OCI-LY7 (cell line): ENCODE data around the gene IFNG. TPM values are rescaled to one million over a fixed set of nuclear protein-coding genes. Genes with fewer than 3 reads are reported as not detected.

Source experiments
- BruUV-seq: library from RNA; stranded (reverse); fragments of 400-500 nt; replicated peaks from 2 replicates; lab custom pipeline; 2021; lab: Mats Ljungman, UMichigan
- CTCF ChIA-PET: fragments of 300-600 bp; sonication (Branson Sonifier 250); formaldehyde crosslinking; loops from one replicate; lab custom pipeline; 2022; ENCODE audit warnings: antibody characterized with exemption; ENCODE audit not compliant: unreplicated experiment; lab: Charles Lee
- POLR2A ChIA-PET: fragments of 300-600 bp; sonication (Branson Sonifier 250); formaldehyde crosslinking; loops from one replicate; lab custom pipeline; 2022; ENCODE audit warnings: antibody characterized with exemption; lab: Charles Lee
- DNase-seq: peaks from one replicate; pipeline ENCODE4 v3.0.0-alpha.2; 2015; ENCODE audit warnings: low spot score
- H2AFZ ChIP-seq: fragments of 200-600 bp; sonication (generic), shearing (Covaris generic); 2 replicates; pipeline ENCODE4 v1.6.1; 2014; ENCODE audit warnings: mild to moderate bottlenecking, antibody characterized with exemption, low read length, moderate library complexity
- H3K27ac ChIP-seq: fragments of 200-600 bp; sonication (generic); 2 replicates; pipeline ENCODE4 v1.5.1; 2014; ENCODE audit warnings: mixed run types, low read depth, mild to moderate bottlenecking, moderate library complexity, low read length, inconsistent platforms; ENCODE audit not compliant: poor library complexity, severe bottlenecking
- H3K36me3 ChIP-seq: fragments of 200-600 bp; sonication (generic); 2 replicates; pipeline ENCODE4 v1.6.1; 2014; ENCODE audit warnings: mild to moderate bottlenecking, antibody characterized with exemption, low read length, moderate library complexity, mixed read lengths; ENCODE audit not compliant: insufficient read depth
- H3K4me1 ChIP-seq: fragments of 200-600 bp; sonication (generic); 2 replicates; pipeline ENCODE4 v1.5.1; 2014; ENCODE audit warnings: mild to moderate bottlenecking, low read length; ENCODE audit not compliant: insufficient read depth, poor library complexity, severe bottlenecking
- H3K4me2 ChIP-seq: fragments of 200-600 bp; sonication (generic); 2 replicates; pipeline ENCODE4 v1.6.1; 2014; ENCODE audit warnings: mild to moderate bottlenecking, low read length
- H3K4me3 ChIP-seq: fragments of 200-600 bp; sonication (generic); 2 replicates; pipeline ENCODE4 v1.5.1; 2014; ENCODE audit warnings: mild to moderate bottlenecking, low read depth, low read length; ENCODE audit not compliant: poor library complexity, severe bottlenecking
- H3K79me2 ChIP-seq: fragments of 200-600 bp; sonication (generic); 2 replicates; pipeline ENCODE4 v1.6.1; 2016; ENCODE audit warnings: low read depth, mild to moderate bottlenecking, low read length, moderate library complexity, mixed read lengths; ENCODE audit not compliant: insufficient read depth
- H3K9me2 ChIP-seq: fragments of 200-600 bp; sonication (generic); 2 replicates; pipeline ENCODE4 v1.6.1; 2016; ENCODE audit warnings: mild to moderate bottlenecking, low read length, mixed read lengths; ENCODE audit not compliant: insufficient read depth
- H3K9me3 ChIP-seq: fragments of 200-600 bp; sonication (generic); 2 replicates; pipeline ENCODE4 v1.6.1; 2014; ENCODE audit warnings: mild to moderate bottlenecking, mixed run types, low read length, mixed read lengths
- H4K20me1 ChIP-seq: fragments of 200-600 bp; sonication (generic); 2 replicates; pipeline ENCODE4 v1.6.1; 2014; ENCODE audit warnings: mild to moderate bottlenecking, antibody characterized with exemption, low read length, moderate library complexity, mixed read lengths; ENCODE audit not compliant: insufficient read depth
- EZH2phosphoT487 ChIP-seq: fragments of 200-600 bp; sonication (generic); IDR thresholded peaks from 2 replicates; pipeline ENCODE4 v1.6.1; 2018; ENCODE audit warnings: low read depth, borderline replicate concordance, mild to moderate bottlenecking, mixed run types, antibody characterized with exemption, low read length, moderate library complexity, mixed read lengths
- intact Hi-C: fragments of 100-400 bp; cut with micrococcal nuclease; formaldehyde crosslinking; loops from one replicate; pipeline ENCODE4 v1.10.0; 2022; ENCODE audit not compliant: unreplicated experiment
- total RNA-seq, 2 experiments: library from RNA; depleted of rRNA in 1 of 2; stranded (reverse); fragments of >200 nt in 1 of 2; shearing (Covaris generic) in 1 of 2; gene quantifications; 2 replicates each; pipeline ENCODE4 v1.2.3, GENCODE V29; 2014 to 2022
- TF ChIP-seq, protein P1 (sequence below): fragments of 200-600 bp; sonication (generic); conservative IDR thresholded peaks from 2 replicates; pipeline ENCODE4 v1.5.1; 2014; ENCODE audit warnings: mild to moderate bottlenecking, antibody characterized with exemption, low read length, moderate library complexity, mixed read lengths

IFNG gene
- total RNA-seq, 2 experiments from 2014 or later = not detected

DNA sequence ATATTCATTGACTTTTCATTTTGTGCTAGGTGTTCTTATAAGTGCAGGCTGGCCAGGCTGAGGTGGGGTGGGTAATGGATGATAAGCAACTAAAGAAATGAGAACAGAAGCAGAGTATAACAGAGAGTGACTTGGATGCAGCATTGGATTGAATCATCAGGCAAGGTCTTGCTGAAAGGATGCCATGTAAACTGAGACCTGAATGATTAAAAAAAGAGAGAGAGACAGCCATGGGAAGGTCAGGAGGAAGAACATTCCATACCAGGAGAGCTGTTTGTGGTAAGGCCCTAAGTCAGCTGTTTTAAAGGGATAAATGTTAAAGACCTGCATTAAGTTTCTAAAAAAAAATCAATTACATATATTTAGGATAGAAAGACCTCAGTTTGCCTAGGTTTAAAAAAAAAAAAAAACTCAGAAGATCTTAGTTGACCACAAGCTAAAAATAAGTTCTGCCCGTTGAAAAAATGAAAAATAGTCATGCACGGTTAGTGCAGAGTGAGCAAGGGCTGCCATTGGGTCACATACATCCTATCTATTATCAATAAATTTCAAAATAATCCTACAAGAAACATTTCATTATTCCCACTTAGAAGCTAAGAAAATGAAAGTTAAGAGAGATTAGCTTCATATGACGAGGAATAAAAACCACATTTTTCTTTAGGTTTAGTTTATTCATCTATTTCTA is 37.2 kb downstream of the IFNG start:
- H3K36me3 ChIP-seq = no peaks in the 10 kb centered on the region
- no peak for DNase-seq
- H3K4me1 ChIP-seq = peaks cover 8% of the 10 kb centered on the region
- H3K79me2 ChIP-seq = no peaks in the 10 kb centered on the region
- CTCF ChIA-PET = no interaction called here
- intact Hi-C loops = no loop called here
- H3K9me3 ChIP-seq = peaks cover 3% of the 10 kb centered on the region; the same call in 1 of the 2 replicates
- no peak overlapping the region for H3K27ac ChIP-seq
- no TSS peak for BruUV-seq
- no peaks in the 10 kb centered on the region for H3K9me2 ChIP-seq
- no peaks in the 10 kb centered on the region for H4K20me1 ChIP-seq
- POLR2A ChIA-PET = interaction anchor here (0.6 to 1.6 kb wide), 2 partner anchors 45 to 61 kb away, joined by 3 to 4 read pairs; no protein-coding TSS in a partner anchor
- TF ChIP-seq, protein P1, sequence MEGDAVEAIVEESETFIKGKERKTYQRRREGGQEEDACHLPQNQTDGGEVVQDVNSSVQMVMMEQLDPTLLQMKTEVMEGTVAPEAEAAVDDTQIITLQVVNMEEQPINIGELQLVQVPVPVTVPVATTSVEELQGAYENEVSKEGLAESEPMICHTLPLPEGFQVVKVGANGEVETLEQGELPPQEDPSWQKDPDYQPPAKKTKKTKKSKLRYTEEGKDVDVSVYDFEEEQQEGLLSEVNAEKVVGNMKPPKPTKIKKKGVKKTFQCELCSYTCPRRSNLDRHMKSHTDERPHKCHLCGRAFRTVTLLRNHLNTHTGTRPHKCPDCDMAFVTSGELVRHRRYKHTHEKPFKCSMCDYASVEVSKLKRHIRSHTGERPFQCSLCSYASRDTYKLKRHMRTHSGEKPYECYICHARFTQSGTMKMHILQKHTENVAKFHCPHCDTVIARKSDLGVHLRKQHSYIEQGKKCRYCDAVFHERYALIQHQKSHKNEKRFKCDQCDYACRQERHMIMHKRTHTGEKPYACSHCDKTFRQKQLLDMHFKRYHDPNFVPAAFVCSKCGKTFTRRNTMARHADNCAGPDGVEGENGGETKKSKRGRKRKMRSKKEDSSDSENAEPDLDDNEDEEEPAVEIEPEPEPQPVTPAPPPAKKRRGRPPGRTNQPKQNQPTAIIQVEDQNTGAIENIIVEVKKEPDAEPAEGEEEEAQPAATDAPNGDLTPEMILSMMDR = no peak
- TF ChIP-seq EZH2phosphoT487 = no peak
- H3K4me3 ChIP-seq = no peak overlapping the region
- H2AFZ ChIP-seq = no peak overlapping the region
- H3K4me2 ChIP-seq = 0 out of 2 replicates have a peak overlapping the region, but pooled peaks have one; percentile 6

DNA sequence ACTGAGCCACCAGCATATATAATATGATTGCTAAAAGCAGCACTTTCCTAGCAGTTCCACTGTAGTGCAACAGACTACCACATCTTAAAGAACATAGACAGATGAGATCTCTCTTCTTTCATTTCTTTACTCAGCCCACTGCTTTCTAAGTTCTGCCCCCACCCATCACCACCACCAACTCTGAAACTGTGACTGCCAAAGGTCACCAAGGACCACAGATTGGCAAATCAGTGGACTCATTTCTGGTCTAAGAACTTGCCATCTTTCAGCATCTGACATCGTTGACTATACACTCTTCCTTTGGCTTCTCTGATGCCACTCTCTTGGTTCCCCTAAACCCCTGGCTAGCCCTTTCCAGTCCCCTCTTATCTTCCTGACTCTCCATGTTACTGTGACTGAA is 38.4 kb downstream of the IFNG start:
- H3K36me3 ChIP-seq = no peaks in the 10 kb centered on the region
- H3K4me1 ChIP-seq = peaks cover 8% of the 10 kb centered on the region
- H2AFZ ChIP-seq = no peak overlapping the region
- DNase-seq = no peak
- POLR2A ChIA-PET = interaction anchor here (1.0 to 2.2 kb wide), 3 partner anchors 8 to 13 kb away, joined by 4 to 9 read pairs (median 8); no protein-coding TSS in a partner anchor
- H3K4me3 ChIP-seq = no peak overlapping the region
- no peak overlapping the region for H3K27ac ChIP-seq
- intact Hi-C loops = no loop called here
- no TSS peak for BruUV-seq
- no peaks in the 10 kb centered on the region for H3K9me2 ChIP-seq
- no peak overlapping the region for H3K4me2 ChIP-seq
- H4K20me1 ChIP-seq = no peaks in the 10 kb centered on the region
- no peak for TF ChIP-seq EZH2phosphoT487
- TF ChIP-seq, protein P1 = no peak
- no peaks in the 10 kb centered on the region for H3K79me2 ChIP-seq
- no peaks in the 10 kb centered on the region for H3K9me3 ChIP-seq
- CTCF ChIA-PET = no interaction called here

DNA sequence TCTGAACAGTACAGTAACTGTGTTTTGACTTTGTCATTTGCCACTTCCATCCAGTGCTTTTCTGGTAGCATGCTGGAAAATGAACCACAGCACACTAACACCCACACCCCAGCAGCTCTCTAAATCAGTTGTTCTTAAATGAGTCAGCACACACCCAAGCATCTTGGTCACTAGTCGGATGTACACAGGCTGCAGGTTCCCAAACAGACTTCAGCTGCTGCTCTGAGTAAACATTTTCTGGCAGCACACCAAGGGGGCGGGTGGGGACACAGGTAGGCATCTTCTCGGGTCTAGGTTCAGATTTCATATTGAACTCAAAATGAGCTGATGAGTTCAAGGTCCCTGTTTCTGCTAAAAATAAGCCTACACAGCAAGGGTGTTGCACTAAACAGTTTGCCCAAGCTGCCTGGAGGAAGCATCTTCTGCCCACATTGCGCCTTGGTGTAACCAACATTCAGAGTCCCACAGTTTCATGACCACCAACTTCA is 39.8 kb downstream of the IFNG start:
- no peaks in the 10 kb centered on the region for H3K9me2 ChIP-seq
- H3K4me1 ChIP-seq = peaks cover 8% of the 10 kb centered on the region
- H3K36me3 ChIP-seq = no peaks in the 10 kb centered on the region
- CTCF ChIA-PET = no interaction called here
- TF ChIP-seq, protein P1 = no peak
- TF ChIP-seq EZH2phosphoT487 = no peak
- BruUV-seq = no TSS peak
- no peak overlapping the region for H2AFZ ChIP-seq
- no peak overlapping the region for H3K4me2 ChIP-seq
- intact Hi-C loops = no loop called here
- DNase-seq = no peak
- no peaks in the 10 kb centered on the region for H3K79me2 ChIP-seq
- H3K27ac ChIP-seq = no peak overlapping the region
- H3K9me3 ChIP-seq = no peaks in the 10 kb centered on the region
- H4K20me1 ChIP-seq = no peaks in the 10 kb centered on the region
- POLR2A ChIA-PET = interaction anchor here (0.5 to 2.2 kb wide), 5 partner anchors 9 to 92 kb away, joined by 3 to 9 read pairs (median 5); no protein-coding TSS in a partner anchor
- H3K4me3 ChIP-seq = no peak overlapping the region
